Cardiac fibroblast (primary cell): ENCODE measurements around the gene CDKN2A.
A peak's percentile ranks its signal among the peaks of the same experiment; 100 is the strongest.

ENCODE experiments used
- DNase-seq, 2 donors: peaks; one replicate each; pipeline versions ENCODE4 v3.0.0 to v3.0.0-alpha.2; 2010; ENCODE audit warnings: low read depth in 2 of 2
- H3K4me3 ChIP-seq, 2 donors: replicated peaks in 1 of 2; 1 replicate in 1 of 2; 2 replicates in 1 of 2; pipeline ENCODE4 v1.5.1; 2011; ENCODE audit warnings: low read depth in 2 of 2, low read length in 2 of 2, mild to moderate bottlenecking in 2 of 2, moderate library complexity in 1 of 2
- TF ChIP-seq, protein P1 (sequence below): IDR thresholded peaks from one replicate; pipeline ENCODE4 v1.5.1; 2011; ENCODE audit warnings: low read depth, mild to moderate bottlenecking, low read length, inconsistent platforms

Gene CDKN2A

DNA sequence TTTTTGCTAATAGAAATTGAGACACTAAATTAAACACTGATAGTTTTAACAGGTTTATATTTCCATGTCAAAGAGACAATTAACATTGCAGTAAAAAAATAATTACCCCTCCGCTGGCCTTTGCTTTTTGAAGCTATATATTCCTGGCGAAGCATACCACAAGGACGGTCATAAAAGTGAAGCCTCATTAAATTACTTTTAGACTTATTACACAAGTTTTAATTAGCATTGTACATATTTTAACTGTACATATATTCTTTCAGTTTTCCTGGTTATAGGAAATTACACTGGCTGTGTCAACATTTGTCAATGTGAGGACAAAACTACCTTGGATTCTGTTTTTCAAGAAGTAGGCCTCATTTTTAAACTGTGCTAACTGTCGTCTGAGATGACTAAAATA, 1.2 kb downstream of the CDKN2A start:
- H3K4me3 ChIP-seq, result peak overlapping the region; percentile 86 to 88
- no peak for DNase-seq
- TF ChIP-seq, protein P1, sequence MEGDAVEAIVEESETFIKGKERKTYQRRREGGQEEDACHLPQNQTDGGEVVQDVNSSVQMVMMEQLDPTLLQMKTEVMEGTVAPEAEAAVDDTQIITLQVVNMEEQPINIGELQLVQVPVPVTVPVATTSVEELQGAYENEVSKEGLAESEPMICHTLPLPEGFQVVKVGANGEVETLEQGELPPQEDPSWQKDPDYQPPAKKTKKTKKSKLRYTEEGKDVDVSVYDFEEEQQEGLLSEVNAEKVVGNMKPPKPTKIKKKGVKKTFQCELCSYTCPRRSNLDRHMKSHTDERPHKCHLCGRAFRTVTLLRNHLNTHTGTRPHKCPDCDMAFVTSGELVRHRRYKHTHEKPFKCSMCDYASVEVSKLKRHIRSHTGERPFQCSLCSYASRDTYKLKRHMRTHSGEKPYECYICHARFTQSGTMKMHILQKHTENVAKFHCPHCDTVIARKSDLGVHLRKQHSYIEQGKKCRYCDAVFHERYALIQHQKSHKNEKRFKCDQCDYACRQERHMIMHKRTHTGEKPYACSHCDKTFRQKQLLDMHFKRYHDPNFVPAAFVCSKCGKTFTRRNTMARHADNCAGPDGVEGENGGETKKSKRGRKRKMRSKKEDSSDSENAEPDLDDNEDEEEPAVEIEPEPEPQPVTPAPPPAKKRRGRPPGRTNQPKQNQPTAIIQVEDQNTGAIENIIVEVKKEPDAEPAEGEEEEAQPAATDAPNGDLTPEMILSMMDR, result no peak

DNA sequence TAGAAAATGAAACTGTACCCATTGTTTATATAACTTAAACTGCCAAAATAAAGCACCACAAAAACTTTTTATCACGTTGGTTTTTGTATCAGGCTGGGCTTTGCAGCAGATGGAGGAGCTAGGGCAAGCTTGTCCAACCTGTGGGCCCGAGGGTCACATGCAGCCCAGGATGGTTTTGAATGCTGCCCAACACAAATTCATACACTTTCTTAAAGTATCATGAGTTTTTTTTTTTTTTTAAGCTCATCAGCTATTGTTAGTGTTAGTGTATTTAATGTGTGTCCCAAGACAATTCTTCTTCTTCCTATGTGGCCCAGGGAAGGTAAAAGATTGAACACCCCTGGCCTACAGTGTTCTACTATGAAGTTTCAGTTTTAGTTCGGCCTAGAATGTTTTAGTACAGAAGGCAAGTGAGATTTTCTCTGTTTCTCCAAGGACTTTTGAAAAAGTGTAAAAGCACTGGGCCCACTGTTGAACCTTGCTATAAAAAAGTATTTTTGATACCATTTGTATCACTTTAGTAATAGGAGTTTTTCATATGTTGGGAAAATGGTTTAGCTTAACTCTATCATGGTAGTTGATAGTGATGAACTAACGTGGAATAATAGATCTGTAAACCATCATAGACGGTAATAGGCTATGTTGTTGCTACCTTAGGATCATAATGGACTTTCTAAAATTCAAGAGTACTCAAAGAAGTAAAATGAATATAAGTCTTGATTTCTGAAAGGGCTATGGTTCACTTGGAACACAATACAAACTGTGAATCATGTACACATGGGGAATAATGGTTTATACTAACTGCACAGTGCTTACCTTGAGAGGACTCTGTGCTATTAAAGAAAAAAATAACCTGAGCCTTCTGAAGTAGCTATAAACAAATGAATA, 2.9 kb downstream of the CDKN2A start:
- H3K4me3 ChIP-seq, result no peak overlapping the region
- TF ChIP-seq, protein P1, result no peak
- no peak for DNase-seq

DNA sequence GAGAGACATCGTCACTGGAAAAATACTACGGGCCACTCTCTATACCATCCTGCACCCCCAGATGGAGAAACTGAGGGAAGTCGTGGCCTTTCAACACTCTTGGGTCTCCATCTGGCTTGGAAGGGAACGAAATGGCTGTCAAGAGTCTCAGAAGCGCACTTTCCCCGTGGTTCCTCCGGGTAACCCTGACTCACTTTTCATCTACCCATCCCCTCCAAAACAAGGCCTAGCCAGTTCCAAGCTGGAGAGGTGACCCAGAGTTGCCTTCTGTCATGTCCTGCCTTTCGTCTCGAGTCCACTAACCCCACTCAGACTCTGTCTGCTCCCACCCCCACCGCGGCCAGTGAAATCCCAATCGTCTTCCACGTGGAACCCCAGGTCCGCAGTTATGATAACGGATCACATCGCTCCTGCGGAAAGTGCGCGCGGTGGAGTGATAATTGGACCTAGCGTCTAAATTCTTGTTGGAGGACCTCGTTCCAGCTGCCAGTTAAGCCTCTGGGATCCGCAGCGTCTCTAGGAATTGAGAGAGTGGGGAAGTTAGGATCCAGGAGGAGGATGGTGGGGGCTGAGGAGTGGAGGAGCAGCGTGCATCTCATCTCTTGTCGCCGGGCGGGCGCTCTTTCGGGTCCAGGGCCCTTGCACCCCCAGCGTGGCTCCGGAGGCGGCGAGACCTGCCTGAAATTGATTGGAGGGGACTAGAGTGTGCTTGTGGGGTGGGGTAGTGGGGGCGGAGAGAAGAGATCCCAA, 4.6 kb downstream of the CDKN2A start:
- H3K4me3 ChIP-seq, result no peak overlapping the region
- TF ChIP-seq, protein P1, result no peak
- DNase-seq, result no peak

DNA sequence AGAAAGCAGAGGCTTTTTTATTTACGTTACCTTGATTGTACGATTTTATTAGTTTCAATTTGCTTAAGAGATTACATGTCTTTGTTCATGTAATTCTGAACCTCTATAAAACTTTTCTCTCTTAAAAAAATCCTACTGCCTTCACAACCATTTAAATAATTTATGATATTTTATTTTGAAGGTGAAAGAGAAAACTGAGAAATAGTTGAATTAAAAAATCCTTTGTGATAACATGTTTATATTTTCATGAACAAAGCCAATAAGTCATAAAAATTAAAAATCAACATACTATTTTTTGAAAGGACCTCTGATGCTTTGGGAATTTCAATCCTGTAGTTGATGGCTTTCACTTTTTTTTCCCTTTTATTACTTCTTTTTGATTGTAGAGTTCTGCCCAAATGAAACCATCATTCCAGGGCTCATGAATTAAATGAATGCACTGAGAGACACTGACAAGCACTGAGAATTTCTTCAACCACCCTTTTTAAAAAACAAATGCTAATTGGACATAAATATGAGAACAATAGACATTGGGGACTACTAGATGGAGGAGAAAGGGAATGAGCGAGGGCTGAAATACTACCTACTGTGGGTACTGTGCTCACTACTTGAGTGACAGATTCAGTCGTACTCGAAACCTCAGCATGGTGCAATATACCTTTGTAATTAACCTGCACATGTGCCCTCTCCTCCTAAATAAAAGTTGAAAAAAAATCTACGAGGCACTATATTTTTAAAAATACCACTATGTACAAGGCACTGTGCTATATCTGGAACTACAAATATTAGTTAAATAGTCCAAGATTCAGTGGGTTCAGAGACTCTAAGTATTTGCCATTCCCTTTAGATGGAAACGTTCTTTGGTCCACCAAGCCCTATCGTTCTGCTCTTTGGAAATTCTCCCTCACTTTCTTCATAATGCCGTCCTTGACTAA, 5.9 kb downstream of the CDKN2A start:
- TF ChIP-seq, protein P1, result no peak
- no peak for DNase-seq
- no peak overlapping the region for H3K4me3 ChIP-seq

DNA sequence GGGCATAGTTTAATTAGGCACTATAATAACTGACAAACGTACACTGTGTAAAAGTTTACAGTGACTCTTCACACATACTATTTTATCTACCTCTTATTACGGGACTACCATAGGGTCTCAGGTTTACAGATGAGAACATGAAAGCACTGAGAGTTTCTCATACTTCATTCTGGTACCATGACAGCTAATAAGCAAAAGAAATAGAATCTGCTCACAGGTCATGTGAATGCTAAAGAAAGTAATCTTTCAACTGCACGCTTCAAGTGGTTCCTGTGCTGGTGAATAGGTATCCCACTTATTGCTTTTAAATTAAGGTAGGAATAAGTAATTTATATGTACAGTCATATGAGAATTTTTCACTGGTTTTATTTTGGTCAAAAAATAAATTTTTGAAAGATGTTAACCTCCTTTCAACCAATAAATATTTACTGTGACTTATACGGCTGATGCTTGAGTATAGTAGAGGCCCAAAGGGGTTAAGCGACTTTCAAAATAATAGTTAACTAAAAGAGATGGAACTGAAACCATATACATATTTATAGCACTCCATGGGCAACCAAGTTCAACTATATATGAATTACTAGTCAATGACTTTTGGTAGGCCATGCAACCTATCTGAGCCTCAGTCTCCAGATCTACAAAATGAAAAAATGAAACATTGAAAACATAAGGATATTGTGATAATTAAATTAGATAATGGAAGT, 8.1 kb downstream of the CDKN2A start:
- H3K4me3 ChIP-seq, result no peak overlapping the region
- no peak for DNase-seq
- TF ChIP-seq, protein P1, result no peak

DNA sequence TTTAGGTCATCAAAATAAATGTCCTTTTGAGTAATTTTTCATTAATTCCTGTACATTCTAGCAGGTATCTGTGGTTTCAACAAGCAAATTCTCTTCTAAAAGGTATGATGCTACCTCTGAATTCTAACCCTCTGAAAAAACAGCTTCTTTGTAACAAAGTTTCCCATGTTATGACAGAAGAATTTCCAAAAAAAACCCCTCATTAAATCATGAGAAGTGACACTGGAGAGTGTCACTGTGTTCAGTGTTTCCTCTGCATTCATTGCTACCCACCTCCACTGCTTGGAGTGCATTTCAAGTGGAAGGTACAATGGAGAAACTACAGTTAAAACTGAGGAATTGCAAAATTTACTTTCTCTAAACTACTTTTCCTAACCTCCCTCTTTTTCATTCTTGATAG, 10.1 kb downstream of the CDKN2A start:
- TF ChIP-seq, protein P1, result no peak
- H3K4me3 ChIP-seq, result no peak overlapping the region
- no peak for DNase-seq
